K562 (cell line): ENCODE measurements around the gene IPPK. TPM values are rescaled to one million over a fixed set of nuclear protein-coding genes. Genes with fewer than 3 reads are reported as not detected.

ENCODE experiments used
- KAT8 ChIP-seq: fragments of 450-650 bp; IDR thresholded peaks from 2 replicates; pipeline ENCODE4 v1.6.1; 2016; ENCODE audit warnings: low read depth, mild to moderate bottlenecking
- MEIS2 ChIP-seq: fragments of 450-650 bp; IDR thresholded peaks from 2 replicates; pipeline ENCODE4 v1.6.1; 2014; ENCODE audit warnings: mild to moderate bottlenecking; ENCODE audit not compliant: partially characterized antibody
- NR3C1 ChIP-seq: sonication (generic); formaldehyde crosslinking; IDR thresholded peaks from 2 replicates; pipeline ENCODE4 v1.8.1; 2022; ENCODE audit warnings: missing genetic modification reagents
- STAG1 ChIP-seq: sonication (generic); formaldehyde crosslinking; IDR thresholded peaks from 2 replicates; pipeline ENCODE4 v1.5.0; 2020; ENCODE audit warnings: missing genetic modification reagents, borderline replicate concordance
- polyA plus RNA-seq, 8 experiments: library from polyadenylated mRNA; depleted of rRNA in 4 of 8; stranded (reverse) in 5 of 8; unstranded in 3 of 8; fragments of >200 nt; fragmentation: Nextera tagmentation in 2 of 8; fragmentation: Illumina TruSeq in 1 of 8; extraction: Ambion mirVana in 2 of 8; extraction: Trizol in 1 of 8; gene quantifications; 2 replicates each; pipeline versions ENCODE4 v1.2.1 to v1.2.3, GENCODE V29; 2011 to 2014; ENCODE audit warnings: inconsistent platforms in 1 of 8, missing spikeins in 1 of 8
- total RNA-seq, 7 experiments: library from RNA; depleted of rRNA in 6 of 7; stranded (reverse); fragments of >200 nt in 6 of 7; fragmentation: Illumina TruSeq in 2 of 7; extraction: Trizol in 2 of 7; gene quantifications; 2 replicates each; pipeline versions ENCODE4 v1.2.1 to v1.2.3, GENCODE V29; 2011 to 2021; ENCODE audit warnings: low replicate concordance in 1 of 7
- TF ChIP-seq, protein P1 (sequence below): fragments of 450-650 bp; formaldehyde crosslinking; IDR thresholded peaks from 2 replicates; pipeline ENCODE4 v1.4.0; 2022; ENCODE audit warnings: missing genetic modification characterization
- TF ChIP-seq, protein P2 (sequence below), 2 experiments: fragments of 450-650 bp; IDR thresholded peaks; 2 replicates each; pipeline ENCODE4 v1.6.1; 2016; ENCODE audit warnings: mild to moderate bottlenecking in 2 of 2, borderline replicate concordance in 1 of 2, low read depth in 1 of 2, moderate library complexity in 1 of 2
- TF ChIP-seq, protein P3 (sequence below): sonication (generic); formaldehyde crosslinking; IDR thresholded peaks from 2 replicates; pipeline ENCODE4 v1.8.0; 2022; ENCODE audit warnings: mild to moderate bottlenecking, missing genetic modification reagents
- TF ChIP-seq, protein P4 (sequence below): fragments of 450-650 bp; formaldehyde crosslinking; conservative IDR thresholded peaks from 2 replicates; pipeline ENCODE4 v1.4.0; 2022; ENCODE audit warnings: mild to moderate bottlenecking, missing genetic modification characterization
- TF ChIP-seq, protein P5 (sequence below): fragments of 250-450 bp; sonication (Bioruptor Pico); IDR thresholded peaks from 2 replicates; pipeline ENCODE4 v1.5.0; 2021; ENCODE audit warnings: mild to moderate bottlenecking, borderline replicate concordance

The IPPK gene
- total and polyA plus RNA-seq, 9 of the 15 experiments (the other 6 are each of a cell fraction or from before 2014, with no cell fraction given) = 3.1 to 22.2 (median 11.2) TPM

DNA sequence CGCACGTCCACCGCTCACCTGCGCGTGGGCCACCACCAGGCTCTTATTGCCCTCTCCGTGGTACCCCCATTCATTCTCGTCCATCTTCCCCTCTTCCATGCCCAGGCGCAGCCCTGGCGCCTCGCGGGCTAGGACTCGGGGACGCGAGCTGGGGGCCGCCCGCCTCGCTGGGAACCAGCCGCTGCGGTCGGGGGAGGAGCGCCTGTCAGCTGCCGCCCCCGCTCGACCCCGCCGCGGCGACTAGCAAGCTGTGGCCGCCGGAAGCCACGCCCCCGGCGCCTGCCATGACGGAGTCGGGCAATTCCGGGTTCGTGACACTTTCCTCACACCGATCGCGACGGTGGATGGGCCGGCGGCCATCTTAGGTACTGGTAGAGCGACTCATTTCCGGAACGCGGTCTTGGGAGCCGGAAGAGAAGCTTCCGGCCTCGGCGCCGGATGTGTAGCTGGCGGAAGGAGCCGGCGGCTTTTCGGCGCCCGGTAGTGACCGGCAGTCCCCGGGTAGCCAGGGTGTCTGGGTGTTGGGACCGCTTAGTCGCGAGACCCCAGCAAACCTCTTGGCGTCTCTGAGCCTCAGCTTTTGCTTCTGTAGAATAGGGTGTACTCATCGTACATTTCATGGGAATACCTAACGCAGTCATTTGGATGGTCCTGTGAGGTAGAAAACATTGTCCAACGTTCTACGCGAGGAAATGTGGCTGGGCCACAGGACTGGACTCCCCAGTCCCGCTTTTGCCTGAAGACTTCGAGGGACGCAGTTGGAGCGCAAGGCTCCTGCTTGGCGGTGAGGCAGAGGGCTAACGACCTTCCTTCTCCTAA lies at the start of gene IPPK (continued):
- TF ChIP-seq, protein P1, sequence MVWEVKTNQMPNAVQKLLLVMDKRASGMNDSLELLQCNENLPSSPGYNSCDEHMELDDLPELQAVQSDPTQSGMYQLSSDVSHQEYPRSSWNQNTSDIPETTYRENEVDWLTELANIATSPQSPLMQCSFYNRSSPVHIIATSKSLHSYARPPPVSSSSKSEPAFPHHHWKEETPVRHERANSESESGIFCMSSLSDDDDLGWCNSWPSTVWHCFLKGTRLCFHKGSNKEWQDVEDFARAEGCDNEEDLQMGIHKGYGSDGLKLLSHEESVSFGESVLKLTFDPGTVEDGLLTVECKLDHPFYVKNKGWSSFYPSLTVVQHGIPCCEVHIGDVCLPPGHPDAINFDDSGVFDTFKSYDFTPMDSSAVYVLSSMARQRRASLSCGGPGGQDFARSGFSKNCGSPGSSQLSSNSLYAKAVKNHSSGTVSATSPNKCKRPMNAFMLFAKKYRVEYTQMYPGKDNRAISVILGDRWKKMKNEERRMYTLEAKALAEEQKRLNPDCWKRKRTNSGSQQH (CRISPR knock-in tag) = 0 out of 2 replicates have a peak, but pooled peaks have one; percentile 7
- TF ChIP-seq, protein P2, sequence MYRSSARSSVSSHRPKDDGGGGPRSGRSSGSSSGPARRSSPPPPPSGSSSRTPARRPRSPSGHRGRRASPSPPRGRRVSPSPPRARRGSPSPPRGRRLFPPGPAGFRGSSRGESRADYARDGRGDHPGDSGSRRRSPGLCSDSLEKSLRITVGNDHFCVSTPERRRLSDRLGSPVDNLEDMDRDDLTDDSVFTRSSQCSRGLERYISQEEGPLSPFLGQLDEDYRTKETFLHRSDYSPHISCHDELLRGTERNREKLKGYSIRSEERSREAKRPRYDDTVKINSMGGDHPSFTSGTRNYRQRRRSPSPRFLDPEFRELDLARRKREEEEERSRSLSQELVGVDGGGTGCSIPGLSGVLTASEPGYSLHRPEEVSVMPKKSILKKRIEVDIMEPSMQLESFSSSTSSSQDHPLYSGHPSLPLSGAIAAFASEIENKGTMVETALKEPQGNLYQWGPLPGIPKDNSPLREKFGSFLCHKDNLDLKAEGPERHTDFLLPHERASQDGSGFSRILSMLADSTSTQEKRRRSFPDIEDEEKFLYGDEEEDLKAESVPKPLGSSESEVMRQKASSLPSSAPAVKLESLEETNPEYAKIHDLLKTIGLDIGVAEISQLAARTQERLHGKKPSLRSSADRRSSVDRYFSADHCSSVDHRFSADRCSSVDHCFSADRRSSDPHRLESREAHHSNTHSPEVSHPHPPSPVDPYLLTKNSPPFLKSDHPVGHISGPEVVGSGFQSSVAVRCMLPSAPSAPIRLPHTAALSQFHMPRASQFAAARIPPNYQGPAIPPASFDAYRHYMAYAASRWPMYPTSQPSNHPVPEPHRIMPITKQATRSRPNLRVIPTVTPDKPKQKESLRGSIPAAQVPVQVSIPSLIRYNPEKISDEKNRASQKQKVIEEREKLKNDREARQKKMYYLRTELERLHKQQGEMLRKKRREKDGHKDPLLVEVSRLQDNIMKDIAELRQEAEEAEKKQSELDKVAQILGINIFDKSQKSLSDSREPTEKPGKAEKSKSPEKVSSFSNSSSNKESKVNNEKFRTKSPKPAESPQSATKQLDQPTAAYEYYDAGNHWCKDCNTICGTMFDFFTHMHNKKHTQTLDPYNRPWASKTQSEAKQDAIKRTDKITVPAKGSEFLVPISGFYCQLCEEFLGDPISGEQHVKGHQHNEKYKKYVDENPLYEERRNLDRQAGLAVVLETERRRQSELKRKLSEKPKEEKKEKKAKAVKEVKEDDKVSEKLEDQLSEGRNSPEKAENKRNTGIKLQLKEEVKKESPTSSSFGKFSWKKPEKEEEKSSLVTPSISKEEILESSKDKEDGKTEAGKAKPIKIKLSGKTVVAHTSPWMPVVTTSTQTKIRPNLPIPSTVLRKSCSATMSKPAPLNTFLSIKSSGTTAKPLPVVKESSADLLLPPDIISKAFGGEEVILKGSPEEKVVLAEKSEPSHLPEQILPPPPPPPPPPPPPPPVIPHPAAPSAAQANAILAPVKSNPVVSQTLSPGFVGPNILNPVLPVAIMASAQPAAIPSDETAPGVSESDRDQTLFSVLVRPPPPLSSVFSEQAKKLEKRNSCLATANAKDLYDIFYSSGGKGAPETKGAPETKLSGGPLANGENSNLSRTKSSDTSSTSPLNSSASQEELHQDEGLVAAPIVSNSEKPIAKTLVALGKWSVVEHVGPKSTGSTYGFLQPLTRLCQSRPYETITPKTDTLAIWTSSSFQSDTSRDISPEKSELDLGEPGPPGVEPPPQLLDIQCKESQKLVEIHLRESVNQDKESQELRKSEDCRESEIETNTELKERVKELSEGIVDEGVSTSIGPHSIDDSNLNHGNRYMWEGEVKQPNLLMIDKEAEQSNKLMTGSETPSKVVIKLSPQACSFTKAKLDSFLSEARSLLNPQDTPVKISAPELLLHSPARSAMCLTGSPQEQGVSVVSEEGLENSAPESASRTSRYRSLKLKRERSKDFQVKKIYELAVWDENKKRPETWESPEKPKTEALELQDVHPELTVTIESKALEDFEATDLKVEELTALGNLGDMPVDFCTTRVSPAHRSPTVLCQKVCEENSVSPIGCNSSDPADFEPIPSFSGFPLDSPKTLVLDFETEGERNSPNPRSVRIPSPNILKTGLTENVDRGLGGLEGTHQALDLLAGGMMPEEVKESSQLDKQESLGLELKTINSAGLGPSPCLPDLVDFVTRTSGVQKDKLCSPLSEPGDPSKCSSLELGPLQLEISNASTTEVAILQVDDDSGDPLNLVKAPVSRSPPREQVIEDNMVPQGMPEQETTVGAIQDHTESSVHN (IDR thresholded peaks at IDR 0.05; ENCODE audit: borderline replicate concordance in 1 of 2, low read depth in 1 of 2) = no peak
- TF ChIP-seq, protein P3, sequence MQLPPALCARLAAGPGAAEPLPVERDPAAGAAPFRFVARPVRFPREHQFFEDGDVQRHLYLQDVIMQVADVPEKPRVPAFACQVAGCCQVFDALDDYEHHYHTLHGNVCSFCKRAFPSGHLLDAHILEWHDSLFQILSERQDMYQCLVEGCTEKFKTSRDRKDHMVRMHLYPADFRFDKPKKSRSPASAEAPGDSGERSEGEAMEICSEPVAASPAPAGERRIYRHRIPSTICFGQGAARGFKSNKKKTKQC (CRISPR knock-in tag) = no peak
- TF ChIP-seq STAG1 (no peak), KAT8 (no peak), NR3C1 (CRISPR knock-in tag) (no peak), MEIS2 (peak; percentile 69)
- TF ChIP-seq, protein P4, sequence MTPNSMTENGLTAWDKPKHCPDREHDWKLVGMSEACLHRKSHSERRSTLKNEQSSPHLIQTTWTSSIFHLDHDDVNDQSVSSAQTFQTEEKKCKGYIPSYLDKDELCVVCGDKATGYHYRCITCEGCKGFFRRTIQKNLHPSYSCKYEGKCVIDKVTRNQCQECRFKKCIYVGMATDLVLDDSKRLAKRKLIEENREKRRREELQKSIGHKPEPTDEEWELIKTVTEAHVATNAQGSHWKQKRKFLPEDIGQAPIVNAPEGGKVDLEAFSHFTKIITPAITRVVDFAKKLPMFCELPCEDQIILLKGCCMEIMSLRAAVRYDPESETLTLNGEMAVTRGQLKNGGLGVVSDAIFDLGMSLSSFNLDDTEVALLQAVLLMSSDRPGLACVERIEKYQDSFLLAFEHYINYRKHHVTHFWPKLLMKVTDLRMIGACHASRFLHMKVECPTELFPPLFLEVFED = no peak
- TF ChIP-seq, protein P5, sequence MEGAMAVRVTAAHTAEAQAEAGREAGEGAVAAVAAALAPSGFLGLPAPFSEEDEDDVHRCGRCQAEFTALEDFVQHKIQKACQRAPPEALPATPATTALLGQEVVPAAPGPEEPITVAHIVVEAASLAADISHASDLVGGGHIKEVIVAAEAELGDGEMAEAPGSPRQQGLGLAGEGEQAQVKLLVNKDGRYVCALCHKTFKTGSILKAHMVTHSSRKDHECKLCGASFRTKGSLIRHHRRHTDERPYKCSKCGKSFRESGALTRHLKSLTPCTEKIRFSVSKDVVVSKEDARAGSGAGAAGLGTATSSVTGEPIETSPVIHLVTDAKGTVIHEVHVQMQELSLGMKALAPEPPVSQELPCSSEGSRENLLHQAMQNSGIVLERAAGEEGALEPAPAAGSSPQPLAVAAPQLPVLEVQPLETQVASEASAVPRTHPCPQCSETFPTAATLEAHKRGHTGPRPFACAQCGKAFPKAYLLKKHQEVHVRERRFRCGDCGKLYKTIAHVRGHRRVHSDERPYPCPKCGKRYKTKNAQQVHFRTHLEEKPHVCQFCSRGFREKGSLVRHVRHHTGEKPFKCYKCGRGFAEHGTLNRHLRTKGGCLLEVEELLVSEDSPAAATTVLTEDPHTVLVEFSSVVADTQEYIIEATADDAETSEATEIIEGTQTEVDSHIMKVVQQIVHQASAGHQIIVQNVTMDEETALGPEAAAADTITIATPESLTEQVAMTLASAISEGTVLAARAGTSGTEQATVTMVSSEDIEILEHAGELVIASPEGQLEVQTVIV = no peak
